T-helper 1 cell treated with Interleukin-12 subunit alpha and Interleukin-12 subunit beta and Interleukin-4 antibody, amounts not matched to agents 30 ng/mL and 1 ng/mL, for 36 hours (primary cell): ENCODE results near the gene SLC15A3. TPM values are rescaled to one million over a fixed set of nuclear protein-coding genes. Genes with fewer than 3 reads are reported as not detected.

ENCODE experiments used
- intact Hi-C: fragments of 100-400 bp; cut with micrococcal nuclease; formaldehyde crosslinking; loops from one replicate; pipeline ENCODE4 v1.15.1; 2024
- total RNA-seq: library from RNA; stranded (reverse); gene quantifications from 2 replicates; pipeline ENCODE4 v1.2.3, GENCODE V29; 2022

SLC15A3 gene
- total RNA-seq, 1 donor from 2014 or later: 2.7 TPM

- intact Hi-C loops: loop anchor here (1.0 to 10.0 kb wide), 3 partner anchors 69 to 895 kb away; partner anchors contain the start of genes FEN1 and TMEM258
Measured at GRCh38 chr11:60899977-60900376, 52.0 kb downstream of the SLC15A3 start.

GRCh38 chr11:60899046-60899936 is 52.7 kb downstream of the SLC15A3 start:
- intact Hi-C loops: loop anchor here (1.0 kb wide), 2 partner anchors 68 to 124 kb away; no protein-coding TSS in a partner anchor

DNA sequence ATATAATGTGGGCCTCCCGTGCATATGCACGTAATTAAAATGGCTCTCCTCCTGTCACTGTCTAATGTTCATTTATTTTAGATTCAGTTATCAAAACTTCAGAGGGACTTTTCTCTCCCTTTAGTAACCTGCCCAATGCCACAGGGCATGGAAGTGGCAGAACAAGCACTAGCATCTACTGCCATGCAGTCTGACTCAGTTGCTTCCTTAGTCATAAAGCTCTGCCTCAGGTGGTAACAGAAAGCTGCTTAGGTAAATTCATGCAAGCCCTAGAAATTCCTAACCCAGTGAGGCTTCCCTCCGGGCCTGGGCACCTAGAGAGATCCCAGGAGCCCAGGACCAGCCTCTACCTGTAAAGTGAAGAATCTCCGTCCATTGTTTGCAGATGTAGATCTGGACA is 54.5 kb downstream of the SLC15A3 start:
- intact Hi-C loops: no loop called here

DNA sequence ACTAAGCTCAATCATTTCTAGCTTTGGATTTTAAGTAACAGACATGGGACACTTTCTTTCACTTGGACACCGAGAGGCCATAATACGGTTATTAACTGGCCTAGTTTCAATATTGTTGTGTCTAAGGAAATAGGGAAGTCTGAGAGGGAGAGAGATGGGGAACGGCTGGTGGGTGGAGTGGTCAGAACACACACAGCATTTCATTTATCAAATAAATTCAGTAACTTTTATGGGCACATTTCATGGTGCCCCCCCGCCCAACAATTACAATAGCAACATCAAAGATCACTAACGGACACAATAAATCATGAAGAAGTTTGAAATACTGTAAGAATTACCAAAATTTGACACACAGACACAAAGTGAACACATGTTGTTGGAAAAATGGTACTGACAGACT is 56.3 kb downstream of the SLC15A3 start:
- intact Hi-C loops: no loop called here

GRCh38 chr11:60891103-60891741 is 60.8 kb downstream of the SLC15A3 start:
- intact Hi-C loops: no loop called here

- intact Hi-C loops: no loop called here
Measured at GRCh38 chr11:60890696-60891095, 61.3 kb downstream of the SLC15A3 start.

DNA sequence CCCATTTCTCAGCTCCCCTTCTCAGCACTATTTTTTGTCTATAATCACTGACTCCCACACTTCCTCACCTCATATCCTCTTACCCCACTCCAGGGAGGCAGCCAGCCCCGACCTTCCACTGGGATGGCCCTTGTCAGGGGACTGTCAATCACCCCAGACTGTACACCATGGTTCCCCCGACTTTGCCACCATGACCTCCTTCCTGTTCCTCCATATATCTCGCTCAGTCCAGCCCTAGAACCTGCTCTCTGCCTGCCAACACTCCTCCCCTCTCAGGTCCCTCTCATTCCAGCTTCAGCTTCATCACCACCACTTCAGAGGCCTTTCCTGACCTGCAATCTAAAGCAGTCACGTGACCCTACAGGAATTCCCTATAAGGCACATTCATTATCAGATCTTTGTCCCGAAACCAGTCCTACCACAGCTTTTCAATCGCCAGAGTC is 62.1 kb downstream of the SLC15A3 start:
- intact Hi-C loops: no loop called here

GRCh38 chr11:60887556-60887955 is 64.4 kb downstream of the SLC15A3 start:
- intact Hi-C loops: loop anchor here (1.0 kb wide), 2 partner anchors 56 to 112 kb away; no protein-coding TSS in a partner anchor

Other genes with a start within 250 kb of the SLC15A3 start
- gene MS4A18, start 227.5 kb downstream of the SLC15A3 start, total RNA-seq: not detected in 2 replicates
- gene MS4A15, start 195.3 kb downstream of the SLC15A3 start, total RNA-seq: not detected in 2 replicates
- not detected in 2 replicates for gene MS4A10, start 166.8 kb downstream of the SLC15A3 start, total RNA-seq
- 31.4 and 34.2 TPM in 2 replicates for gene CCDC86, start 110.1 kb downstream of the SLC15A3 start, total RNA-seq
- 0.12 and 0.34 TPM in 2 replicates for gene PTGDR2, start 96.2 kb downstream of the SLC15A3 start, total RNA-seq
- not detected in 2 replicates for gene ZP1, start 84.6 kb downstream of the SLC15A3 start, total RNA-seq
- 136 and 137 TPM in 2 replicates for gene PRPF19, start 45.6 kb downstream of the SLC15A3 start, total RNA-seq
- 99.2 and 103 TPM in 2 replicates for gene TMEM109, start 38.0 kb downstream of the SLC15A3 start, total RNA-seq
- gene TMEM132A, start 27.7 kb downstream of the SLC15A3 start, total RNA-seq: 0.59 and 1.0 TPM in 2 replicates
- 327 and 336 TPM in 2 replicates for gene CD6, start 19.5 kb upstream of the SLC15A3 start, total RNA-seq
- 308 and 311 TPM in 2 replicates for gene CD5, start 150.3 kb upstream of the SLC15A3 start, total RNA-seq
- gene VPS37C, start 209.2 kb upstream of the SLC15A3 start, total RNA-seq: 7.4 and 8.3 TPM in 2 replicates